Medulla oblongata (tissue), 1 donor: Measurements from ENCODE around the gene PSMB7.

Experiments
- DNase-seq: peaks from one replicate; pipeline ENCODE4 v3.0.0-alpha.2; 2015; ENCODE audit errors: extremely low spot score

PSMB7 gene

DNA sequence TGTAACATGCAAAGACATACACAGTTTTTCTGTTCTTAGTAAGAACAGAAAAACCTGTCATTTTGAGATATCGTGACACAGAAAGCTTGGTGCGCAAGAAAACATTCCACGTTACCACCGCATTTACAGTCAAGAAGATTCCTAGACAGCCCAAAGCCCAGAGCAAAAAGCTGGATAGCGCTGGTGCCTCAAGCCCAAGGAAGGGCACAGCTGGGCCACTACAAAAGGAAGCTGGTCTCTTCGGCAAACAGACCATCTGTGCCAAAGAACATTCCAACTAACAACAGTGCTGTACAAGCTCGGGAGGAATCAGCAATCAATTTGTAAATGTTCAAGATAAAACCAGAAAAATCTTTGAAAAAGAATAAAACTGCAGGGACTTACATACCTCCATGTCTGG, 31.0 kb downstream of the PSMB7 start:
- DNase-seq = no peak

GRCh38 chr9:124381170-124381945, 33.9 kb downstream of the PSMB7 start:
- DNase-seq = no peak

DNA sequence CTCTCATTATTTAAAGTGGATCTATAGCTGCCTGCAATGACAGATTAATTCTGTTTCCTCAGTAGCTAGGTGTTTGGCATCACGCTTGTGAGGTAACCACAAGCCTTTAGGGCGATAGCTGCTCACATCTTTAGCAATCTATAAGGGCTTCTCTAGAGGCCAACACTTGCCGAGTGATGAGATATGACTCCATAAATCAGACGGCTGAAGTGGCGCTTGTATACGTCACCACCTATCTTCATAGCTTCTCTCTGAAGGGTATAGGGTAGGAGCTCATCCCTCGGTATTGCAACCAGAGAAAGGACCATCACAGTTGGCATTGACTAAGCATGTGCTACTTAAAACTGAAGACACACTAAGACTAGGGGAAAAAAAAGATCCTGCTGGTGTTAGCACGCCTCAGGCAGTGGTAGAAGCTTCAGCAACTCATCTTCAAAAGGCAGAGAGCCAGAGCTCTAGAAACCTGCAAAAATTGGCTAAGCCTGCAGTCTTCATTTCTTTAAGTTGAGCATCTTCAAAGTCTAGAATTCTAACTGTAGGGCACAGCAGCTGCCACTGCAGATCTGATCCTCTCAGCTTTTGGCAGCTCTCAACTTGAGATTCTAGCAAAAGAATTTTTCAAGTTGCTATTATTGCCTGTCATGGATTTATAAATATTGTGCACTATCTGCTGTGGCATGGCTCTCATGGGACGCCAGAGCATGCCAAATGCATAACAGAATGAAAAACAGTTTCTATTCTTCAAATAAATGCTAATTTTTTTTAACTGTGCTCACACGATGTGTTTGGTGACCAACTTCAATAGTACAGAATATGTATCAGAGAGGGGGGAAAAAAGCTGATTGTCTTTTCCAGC, 37.5 kb downstream of the PSMB7 start:
- no peak for DNase-seq

DNA sequence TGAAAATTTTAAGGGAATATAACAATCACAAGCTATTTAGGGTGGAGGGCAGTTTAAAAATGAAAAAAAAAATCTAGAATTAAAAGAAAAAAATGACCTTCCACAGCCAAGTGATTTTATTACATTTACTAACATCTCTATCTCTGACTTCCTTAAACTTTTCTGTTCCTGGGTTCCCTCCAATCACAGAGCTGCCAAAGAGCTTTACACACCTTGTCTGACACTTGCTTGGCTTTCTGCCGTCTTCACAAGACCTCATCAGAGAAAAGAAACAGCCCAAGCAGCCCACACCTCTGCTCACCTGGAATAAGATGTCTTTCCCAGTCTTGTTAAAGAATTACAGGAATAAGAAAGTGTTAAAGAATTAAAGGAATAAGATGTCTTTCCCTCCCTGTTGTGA, 38.9 kb downstream of the PSMB7 start:
- DNase-seq = no peak

DNA sequence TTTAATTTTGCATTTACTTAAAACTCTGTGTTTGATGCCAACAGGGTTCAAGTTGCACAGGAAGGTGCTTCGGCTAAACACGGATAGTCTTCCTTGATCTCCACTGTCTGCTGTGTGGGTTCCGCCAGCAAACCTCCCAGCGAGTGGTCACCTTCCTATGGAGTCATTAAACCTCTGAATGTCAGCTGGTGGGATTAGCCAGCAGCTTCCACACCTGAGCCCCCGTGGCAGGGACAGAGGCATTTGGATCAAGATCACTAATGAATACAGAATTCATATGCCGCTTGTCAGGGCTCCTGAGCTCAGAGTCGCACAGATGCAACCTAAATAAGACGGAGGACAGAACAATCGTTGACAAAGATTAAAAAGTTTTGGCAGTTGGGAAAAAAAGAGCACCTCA, 39.5 kb downstream of the PSMB7 start:
- DNase-seq = no peak

- DNase-seq = no peak
Measured at GRCh38 chr9:124373851-124374250, 41.4 kb downstream of the PSMB7 start.

DNA sequence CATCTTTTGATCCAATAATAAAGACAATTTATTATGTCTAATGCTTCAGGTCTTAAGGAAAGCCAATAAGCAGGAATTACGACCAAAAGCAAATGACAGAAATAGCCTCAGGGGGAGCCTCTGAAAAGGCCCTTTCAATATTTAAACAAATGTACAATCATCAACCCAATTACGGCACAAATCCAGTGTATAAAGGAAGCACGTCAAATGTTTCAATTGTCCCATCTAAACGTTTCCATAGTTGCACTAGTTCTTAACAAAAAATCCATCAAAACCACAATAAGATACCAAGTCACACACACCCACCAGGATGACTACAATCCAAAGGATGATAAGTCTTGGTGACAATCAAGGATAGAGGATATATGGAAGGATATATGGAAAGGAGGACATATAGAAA, 41.9 kb downstream of the PSMB7 start:
- DNase-seq = no peak

GRCh38 chr9:124372038-124372437, 43.2 kb downstream of the PSMB7 start:
- no peak for DNase-seq

DNA sequence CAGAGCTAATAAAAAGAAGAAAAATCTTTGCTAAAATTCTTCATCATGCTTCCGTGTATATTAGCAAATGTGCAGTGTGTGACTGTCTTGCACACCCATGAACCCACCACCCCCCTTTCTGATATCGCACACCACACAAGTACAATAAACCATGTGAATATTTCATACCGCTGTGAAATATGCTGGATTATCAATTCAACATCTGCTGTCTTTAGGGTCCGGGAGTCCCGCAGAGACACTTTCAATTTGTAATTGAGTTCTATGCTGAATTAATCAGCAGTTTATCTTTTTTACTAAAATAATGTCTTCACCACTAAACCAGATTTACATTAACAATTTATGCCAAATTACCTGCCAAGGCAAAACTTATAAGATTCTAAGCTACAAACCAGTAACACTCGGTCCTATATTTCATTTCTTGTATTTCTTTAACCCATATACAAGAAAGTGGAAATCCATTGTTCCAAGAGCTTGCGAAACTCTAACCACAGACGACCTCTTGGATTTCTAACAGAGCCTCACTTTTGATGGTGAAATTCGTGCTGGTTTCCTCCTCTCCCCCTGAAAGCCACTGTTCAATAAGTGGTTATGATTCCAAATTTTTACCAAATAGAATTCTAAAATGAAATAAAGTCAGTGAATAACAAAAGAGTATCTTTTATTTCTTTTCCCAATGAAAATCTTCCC, 44.2 kb downstream of the PSMB7 start:
- no peak for DNase-seq

DNA sequence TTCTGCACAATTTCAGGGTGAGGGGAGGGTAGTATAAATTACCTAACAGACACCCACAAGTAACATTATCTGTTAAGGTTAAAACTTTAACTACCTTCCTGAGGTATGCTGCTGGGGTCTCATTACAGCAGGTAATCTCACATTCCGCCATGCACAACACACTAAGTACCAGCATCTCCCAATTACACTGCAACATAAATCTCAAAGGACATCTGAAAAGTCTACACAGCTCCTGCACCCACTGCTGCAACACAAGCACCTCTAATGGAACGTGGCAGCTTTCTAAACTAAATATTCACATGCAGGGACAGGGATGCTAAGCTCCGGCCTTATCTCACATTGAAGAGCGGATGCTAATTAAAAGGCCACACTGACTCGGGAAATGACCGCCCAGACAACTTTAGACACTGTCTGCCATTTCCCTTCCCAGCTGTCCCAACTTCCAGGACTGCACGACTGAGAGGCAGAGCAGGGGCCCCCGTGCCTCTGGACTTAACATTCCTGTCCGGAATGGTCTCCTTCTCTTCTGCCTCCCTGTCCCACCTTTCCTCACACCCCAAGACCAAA, 45.9 kb downstream of the PSMB7 start:
- DNase-seq = no peak

- no peak for DNase-seq
Measured at GRCh38 chr9:124368692-124369091, 46.5 kb downstream of the PSMB7 start.

DNA sequence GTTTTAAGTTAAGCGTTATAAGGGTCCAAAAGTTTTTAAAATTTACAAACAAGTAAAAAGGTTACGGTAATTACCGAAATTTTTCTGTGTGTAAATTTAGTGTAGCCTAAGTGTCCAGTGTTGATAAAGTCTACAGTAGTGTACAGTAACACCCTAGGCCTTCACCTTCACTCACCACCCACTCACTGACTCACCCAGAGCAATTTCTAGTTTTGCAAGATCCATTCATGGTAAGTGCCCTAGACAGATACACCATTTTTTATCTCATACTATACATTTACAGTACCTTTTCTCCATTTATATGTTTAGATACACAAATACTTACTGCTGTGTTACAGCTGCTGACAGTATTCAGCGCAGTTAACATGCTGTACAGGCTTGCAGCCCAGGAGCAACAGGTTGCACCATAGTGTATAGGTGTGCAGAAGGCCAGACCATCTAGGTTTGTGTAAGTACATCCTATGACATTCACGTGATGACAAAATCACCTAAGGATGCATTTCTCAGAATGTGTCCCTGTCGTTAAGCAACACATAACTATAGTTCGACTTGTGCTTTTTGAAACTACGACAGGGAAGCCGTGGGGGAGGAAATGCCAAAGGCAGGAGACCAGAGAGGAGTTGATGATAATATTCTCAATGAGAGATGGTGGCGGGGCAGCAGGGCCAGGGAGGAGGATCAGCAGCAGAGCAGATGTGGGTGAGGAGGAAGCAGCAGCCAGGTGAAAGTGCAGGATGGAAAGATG, 48.6 kb downstream of the PSMB7 start:
- no peak for DNase-seq

DNA sequence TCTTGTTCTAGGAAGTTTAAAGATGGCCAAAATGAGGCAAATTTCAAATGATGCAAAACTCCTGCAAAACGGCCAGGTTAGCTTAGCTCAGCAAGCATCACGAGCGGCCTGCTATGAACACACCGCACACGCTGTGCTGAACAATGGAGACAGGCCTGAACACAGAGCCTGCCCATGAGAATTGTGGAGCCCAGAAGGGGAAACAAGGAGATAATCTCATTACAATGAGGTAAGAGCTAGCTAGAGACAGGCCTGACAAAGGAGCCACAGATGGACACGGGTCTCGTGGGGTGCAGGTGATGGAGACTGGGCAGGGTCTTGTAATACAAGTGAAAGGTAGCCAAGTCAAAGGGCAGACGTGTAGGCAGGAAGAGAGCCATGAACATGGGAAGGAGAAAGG, 50.2 kb downstream of the PSMB7 start:
- DNase-seq = no peak

- DNase-seq = no peak
Measured at GRCh38 chr9:124364141-124364540, 51.1 kb downstream of the PSMB7 start.

- no peak for DNase-seq
Measured at GRCh38 chr9:124363326-124364096, 51.7 kb downstream of the PSMB7 start.

DNA sequence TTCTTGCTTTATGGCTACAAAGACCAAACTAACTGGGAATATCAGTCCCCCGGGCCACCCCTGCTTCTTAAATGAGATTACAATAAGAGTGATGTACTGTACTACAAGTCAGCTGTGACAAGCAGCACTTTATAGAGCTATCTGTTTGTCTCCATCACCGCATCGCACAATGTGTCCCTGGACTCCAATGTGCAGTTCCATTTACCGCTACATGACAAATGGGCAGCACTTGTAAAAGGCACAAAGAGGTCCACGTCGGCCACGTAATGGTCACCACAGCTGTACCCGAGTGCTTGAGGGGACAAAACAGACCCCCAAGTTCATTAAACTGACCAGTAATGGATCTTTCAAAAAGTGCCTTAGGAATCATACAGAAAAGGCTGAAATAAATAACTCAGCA, 54.1 kb downstream of the PSMB7 start:
- DNase-seq = no peak

DNA sequence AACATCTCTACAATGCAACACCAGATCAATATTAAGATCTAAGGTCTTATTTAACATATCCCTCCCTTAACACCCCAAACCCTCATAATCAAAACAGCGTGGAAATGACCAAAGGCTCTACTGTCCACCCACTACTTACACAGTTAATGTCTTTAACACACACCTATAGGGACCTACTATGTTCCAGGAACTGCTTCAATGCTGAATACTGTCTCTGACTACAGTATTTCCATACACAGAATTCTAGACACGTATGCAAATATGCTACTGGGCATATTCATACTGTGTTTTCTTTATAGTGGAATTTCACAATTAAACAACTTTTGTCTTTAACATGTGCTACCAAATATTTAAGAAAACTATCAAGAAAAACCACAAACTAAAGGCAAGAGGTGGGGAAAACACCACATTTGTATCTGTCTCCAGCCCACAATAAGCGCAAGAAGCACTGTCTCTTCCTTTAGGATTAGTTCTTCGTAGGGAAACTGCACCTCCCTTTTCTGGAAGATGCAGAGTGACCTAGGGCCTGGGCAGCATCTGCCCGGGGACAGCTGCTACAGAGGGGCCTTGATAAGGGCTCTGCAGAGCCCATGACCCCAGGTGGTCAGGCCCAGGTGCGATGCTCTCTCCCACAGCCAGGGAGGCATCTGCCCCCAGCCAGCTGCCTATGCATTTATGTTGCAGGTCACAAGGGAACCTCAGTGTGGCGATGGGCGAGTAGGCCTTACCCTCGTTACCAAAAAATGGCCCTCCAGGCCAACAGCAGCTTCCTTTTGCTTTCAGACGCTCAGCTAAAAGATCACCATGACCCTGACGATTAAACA, 55.2 kb downstream of the PSMB7 start:
- no peak for DNase-seq

DNA sequence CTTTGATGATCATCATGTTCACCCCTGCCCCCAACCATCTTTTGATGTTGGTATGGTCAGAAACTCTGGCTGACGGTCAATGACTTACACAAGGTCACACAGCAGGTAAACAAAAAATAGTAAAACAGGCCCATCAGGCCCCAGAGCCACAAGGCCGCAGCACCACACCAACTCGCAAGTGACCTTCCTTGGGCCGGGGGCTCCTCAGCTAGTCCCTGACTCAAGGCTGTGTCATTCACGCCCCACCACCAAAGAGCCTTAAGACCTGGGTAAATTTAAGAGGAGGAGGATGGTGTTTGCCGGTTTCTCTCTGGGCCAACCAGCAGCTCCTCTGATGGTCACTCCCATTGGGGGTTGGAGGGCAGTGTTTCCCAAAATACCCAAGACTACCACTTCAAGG, 55.8 kb downstream of the PSMB7 start:
- no peak for DNase-seq

DNA sequence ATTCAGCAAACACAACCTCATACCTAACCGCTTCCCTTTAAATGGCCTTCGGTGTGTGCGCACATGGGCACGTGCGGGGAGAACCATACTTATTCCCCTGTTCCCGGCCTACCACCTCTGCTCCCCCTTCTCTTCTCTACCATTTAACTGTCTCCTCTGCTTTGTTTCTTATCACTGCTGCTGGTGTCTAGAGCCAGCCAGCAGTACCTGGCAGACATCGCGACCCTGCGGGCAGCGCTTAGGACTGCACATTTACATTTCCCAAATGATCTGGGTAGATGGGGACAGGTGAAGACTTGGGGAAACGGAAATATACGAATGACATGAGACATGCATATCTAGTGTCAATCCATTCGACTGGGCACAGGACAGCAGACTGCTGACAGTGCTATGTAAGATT, 56.6 kb downstream of the PSMB7 start:
- no peak for DNase-seq
